Skin epidermis (tissue), 12 donors: ENCODE measurements around the gene IDE.
"Not testable (repeated sequence)": the region's sequence is repeated elsewhere in the genome, so short reads cannot be mapped to it uniquely, and the experiment has no call there.

Source experiments
- H3K27ac ChIP-seq, 21 experiments: fragments of 200-600 bp; sonication (generic) in 11 of 21; one replicate each; pipeline ENCODE4 v1.5.0; 2020; ENCODE audit warnings: mild to moderate bottlenecking in 3 of 21, inconsistent platforms in 2 of 21, moderate library complexity in 2 of 21
- H3K4me3 ChIP-seq, 7 experiments: fragments of 200-600 bp; sonication (generic) in 2 of 7; one replicate each; pipeline ENCODE4 v1.5.0; 2020; ENCODE audit warnings: inconsistent platforms in 2 of 7, mild to moderate bottlenecking in 2 of 7, moderate library complexity in 1 of 7

Gene IDE

GRCh38 chr10:92436065-92436464, 137.8 kb downstream of the IDE start:
- not testable (repeated sequence) for H3K27ac ChIP-seq, H3K4me3 ChIP-seq

- Histone ChIP-seq H3K27ac (no peak overlapping the region), H3K4me3 (no peak overlapping the region)
Observed at GRCh38 chr10:92434385-92434784, 139.5 kb downstream of the IDE start.

DNA sequence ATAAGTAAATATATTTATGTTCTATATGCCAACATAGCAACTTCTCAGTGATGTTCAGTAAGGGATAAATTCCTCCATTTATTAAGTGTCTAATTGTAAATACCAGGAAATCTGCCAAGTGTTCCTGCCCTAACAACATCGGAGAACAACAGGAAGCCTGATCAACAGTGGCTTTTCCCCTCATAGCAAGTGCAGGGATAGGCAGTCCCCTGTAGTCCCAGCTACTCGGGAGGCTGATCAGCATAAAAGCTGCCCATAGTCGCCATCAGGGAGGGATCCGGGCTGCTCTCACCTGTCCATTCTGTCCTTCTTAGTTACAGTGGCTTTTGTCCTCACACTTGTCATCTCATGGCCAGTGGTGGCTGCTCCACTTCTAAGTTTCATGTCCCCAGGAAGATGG, 141.3 kb downstream of the IDE start:
- Histone ChIP-seq H3K27ac (peak overlapping the region in 1 of 21 experiments; percentile 31), H3K4me3 (no peak overlapping the region)

DNA sequence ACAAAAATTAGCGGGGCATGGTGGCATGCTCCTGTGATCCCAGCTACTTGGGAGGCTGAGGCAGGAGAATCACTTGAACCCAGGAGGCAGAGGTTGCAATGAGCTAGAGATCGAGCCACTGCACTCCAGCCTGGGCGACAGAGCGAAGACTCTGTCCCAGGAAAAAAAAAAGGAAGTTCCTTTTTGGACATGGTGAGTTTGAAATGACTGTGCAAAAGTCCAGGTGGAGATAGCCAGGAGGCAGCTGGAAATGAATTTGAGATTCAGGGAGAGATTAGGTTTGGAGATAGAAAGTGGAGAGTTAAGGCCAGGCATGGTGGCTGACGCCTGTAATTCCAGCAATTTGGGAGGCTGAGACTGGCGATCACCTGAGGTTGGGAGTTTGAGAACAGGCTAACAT, 143.8 kb downstream of the IDE start:
- no peak overlapping the region for H3K4me3 ChIP-seq
- H3K27ac ChIP-seq, result no peak overlapping the region

- H3K27ac ChIP-seq, result no peak overlapping the region
Observed at GRCh38 chr10:92421550-92421949, 152.3 kb downstream of the IDE start.

GRCh38 chr10:92420546-92421275, 153.2 kb downstream of the IDE start:
- peak overlapping the region in 4 of 7 experiments; percentile 2 to 23 (median 20) for H3K4me3 ChIP-seq

More at GRCh38 chr10:92421550-92421949, 152.3 kb downstream of the IDE start:
- H3K4me3 ChIP-seq, result no peak overlapping the region

GRCh38 chr10:92419740-92420545, 153.9 kb downstream of the IDE start:
- no peak overlapping the region for H3K27ac ChIP-seq
- H3K4me3 ChIP-seq, result peak overlapping the region in 4 of 7 experiments; percentile 2 to 23 (median 20)

More at GRCh38 chr10:92420546-92421275, 153.2 kb downstream of the IDE start:
- no peak overlapping the region for H3K27ac ChIP-seq

DNA sequence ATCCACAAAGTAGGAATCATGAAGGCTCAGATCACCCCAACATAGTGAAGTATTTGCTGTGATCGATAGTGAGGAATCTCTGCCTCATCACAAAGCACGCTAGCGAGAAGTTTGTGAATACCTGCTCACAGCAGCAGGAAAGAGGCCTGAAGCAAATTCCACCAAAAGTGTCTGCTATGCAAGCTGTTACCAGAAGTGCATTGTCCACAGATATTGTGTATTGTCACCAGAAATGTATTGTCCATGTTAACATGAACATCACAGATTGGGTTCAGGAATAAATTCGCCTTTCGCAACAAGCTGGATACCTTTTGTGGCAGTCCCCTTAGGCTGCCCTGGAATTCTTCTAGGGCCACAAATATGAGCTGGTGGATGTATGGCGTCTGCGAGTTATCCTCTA, 155.0 kb downstream of the IDE start:
- Histone ChIP-seq H3K4me3 (no peak overlapping the region), H3K27ac (no peak overlapping the region)

DNA sequence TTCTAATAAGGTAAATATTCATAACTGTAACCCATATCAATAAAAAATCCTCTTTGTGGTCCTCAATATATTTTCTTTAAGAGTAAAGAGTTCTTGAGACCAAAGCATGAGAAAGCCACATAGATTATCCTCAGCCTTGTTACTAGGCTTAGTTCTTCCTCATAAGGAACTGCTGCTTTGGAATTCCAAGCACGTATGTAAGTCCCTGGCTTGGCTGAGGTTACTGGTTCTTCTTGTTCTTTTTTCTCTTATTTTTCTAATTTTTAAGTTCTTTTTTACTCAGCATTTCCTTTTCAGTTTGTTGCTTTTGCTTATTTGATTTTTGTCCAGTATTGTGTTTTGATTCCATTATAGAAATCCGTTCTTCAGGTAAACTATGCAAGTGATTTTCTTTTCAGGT, 155.7 kb downstream of the IDE start:
- H3K27ac ChIP-seq, result no peak overlapping the region
- no peak overlapping the region for H3K4me3 ChIP-seq

DNA sequence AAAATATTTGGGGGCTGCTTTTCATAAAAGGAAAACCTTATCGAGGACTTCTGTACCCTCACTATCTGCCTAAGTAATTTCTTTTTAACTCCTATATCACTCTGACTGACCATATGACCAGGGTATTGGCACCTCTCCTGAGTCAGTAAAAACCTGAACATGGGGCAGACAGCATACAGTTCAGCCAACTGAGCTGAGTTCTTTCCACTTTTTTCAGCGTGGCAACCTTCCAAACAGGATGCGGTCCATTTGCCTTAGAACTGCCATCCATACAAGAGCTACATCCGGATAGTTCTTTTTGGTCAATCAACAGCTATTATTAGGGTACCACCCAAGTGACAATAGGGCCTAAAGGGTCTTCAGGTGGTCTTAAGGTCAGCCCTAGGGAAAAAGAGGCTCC, 160.4 kb downstream of the IDE start:
- Histone ChIP-seq H3K4me3 (no peak overlapping the region), H3K27ac (no peak overlapping the region)

DNA sequence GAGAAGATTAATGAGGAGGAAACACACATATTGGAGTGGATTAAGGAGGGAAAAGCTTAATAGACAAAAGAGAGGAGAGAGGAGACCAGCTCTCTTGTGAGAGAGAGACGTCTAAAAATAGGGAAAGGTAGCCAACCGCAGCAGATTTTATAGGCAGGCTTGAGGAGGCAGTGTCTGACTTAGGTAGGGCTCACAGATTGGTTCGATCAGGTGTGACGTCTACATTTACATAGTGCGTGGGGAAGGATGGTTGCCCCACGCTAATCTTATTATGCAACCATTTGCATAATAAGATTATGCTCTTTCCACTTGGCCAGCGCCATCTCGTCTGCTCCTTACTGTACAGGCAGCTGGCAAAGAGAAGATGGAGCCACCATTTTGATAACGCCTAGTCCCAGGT, 160.9 kb downstream of the IDE start:
- Histone ChIP-seq H3K27ac (no peak overlapping the region), H3K4me3 (no peak overlapping the region)

DNA sequence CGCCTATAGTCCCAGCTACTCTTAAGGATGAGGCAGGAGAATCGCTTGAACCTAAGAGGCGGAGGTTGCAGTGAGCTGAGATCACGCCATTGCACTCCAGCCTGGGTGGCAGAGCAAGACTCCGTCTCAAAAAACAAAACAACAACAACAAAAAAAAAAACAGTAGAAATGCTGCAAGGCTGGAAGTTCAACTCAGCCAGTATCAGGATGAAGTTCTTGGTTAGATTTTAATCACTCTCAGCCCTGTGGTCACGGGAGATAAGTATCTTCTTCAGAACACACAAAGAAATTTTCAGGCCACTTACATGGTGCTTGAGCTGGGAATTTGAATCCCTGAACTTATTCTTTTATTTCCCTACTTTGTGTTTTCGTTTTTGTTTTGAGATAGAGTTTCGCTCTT, 162.5 kb downstream of the IDE start:
- no peak overlapping the region for H3K4me3 ChIP-seq

GRCh38 chr10:92410501-92410900, 163.4 kb downstream of the IDE start:
- Histone ChIP-seq H3K4me3 (no peak overlapping the region), H3K27ac (no peak overlapping the region)

More for the DNA sequence above, 162.5 kb downstream of the IDE start:
- H3K27ac ChIP-seq, result no peak overlapping the region

GRCh38 chr10:92408017-92408361, 165.9 kb downstream of the IDE start:
- H3K4me3 ChIP-seq, result no peak overlapping the region
- H3K27ac ChIP-seq, result no peak overlapping the region

DNA sequence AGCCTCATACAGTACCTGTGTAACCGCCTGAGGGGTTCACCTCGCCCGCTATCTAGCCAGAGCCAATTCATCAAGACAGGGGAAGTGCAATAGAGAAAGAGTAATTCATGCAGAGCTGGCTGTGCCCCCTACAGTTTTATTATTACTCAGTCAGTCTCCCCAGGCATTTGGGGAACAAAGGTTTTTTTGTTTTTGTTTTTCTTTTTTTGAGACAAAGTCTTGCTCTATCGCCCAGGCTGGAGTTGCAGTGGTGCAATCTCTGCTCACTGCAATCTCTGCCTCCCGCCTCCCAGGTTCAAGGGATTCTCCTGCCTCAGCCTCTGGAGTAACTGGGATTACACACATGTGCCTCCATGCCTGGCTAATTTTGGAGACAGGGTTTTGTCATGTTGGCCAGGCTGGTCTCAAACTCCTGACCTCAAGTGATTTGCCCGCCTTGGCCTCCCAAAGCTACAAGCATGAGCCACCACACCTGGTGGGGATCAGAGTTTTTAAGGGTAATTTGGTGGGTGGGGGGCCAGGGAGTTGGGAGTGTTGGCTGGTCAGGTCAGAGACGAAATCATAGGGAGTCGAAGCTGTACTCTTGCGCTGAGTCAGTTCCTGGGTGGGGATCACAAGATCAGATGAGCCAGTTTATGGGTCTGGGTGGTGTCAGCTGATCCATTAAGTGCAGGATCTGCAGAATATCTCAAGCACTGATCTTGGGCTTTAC, 166.4 kb downstream of the IDE start:
- peak overlapping the region in 4 of 21 experiments; percentile 4 to 65 (median 29) for H3K27ac ChIP-seq

DNA sequence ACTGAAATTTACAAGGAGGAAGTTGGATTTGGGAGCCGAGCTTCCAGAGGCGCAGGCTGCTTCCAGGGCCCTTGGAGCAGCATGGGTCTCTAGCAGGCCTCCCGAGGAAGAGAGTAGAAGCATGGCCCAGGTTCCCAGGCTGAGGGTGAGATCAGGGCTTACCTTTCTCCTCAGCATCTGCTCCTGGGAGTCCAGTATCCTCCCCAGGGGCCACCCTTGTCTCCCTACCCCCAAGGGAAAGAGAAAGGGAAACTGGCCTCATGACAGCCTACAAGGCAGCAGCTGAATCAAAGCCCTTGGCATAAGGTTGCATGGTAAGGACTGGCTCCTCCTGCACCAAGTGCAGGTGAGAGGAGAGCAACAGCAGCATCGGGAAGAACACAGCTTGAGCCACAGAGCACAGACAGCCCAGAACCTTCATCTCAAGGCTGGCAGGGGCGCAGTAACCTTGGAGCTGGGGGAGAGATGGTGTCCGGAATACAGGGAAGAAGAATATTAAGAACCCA, 168.4 kb downstream of the IDE start:
- no peak overlapping the region for H3K27ac ChIP-seq

More for the DNA sequence above, 166.4 kb downstream of the IDE start:
- H3K4me3 ChIP-seq, result no peak overlapping the region

GRCh38 chr10:92404612-92405418, 169.1 kb downstream of the IDE start:
- Histone ChIP-seq H3K27ac (no peak overlapping the region), H3K4me3 (no peak overlapping the region)

More for the DNA sequence above, 168.4 kb downstream of the IDE start:
- H3K4me3 ChIP-seq, result no peak overlapping the region

DNA sequence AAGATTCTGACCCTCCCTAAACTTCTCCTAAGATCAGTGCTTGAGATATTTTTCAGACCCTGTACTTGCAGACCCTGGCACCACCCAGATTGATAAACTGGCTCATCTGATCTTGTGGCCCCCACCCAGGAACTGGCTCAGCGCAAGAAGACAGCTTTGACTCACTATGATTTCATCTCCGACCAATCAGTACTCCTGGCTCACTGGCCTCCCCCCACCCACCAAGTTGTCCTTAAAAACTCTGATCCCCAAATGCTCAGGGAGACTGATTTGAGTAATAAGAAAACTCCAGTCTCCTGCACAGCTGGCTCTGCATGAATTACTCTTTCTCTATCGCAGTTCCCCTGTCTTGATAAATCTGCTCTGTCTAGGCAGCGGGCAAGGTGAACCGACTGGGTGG, 171.7 kb downstream of the IDE start:
- not testable (repeated sequence) for H3K27ac ChIP-seq, H3K4me3 ChIP-seq
